HCT116 (cell line): ENCODE data around the gene PPIF. TPM values are rescaled to one million over a fixed set of nuclear protein-coding genes. Genes with fewer than 3 reads are reported as not detected.

Source experiments
- ATAC-seq: fragments of 200-7000 bp; cut with Tn5 transposase; 2 replicates; pipeline ENCODE4 v1.9.1; 2020; ENCODE audit warnings: mild to moderate bottlenecking, moderate library complexity
- BruUV-seq: library from RNA; stranded (reverse); fragments of 400-500 nt; replicated peaks from 2 replicates; lab custom pipeline; 2021; lab: Mats Ljungman, UMichigan
- CTCF ChIA-PET: fragments of 300-600 bp; sonication (Branson Sonifier 250); formaldehyde crosslinking; loops from one replicate; lab custom pipeline; 2021; ENCODE audit warnings: antibody characterized with exemption; lab: Charles Lee
- POLR2A ChIA-PET: fragments of 300-600, 350-600 bp; sonication (Branson Sonifier 250); formaldehyde crosslinking; loops from one replicate; lab custom pipeline; 2021; ENCODE audit warnings: antibody characterized with exemption; lab: Charles Lee
- RAD21 ChIA-PET, 2 experiments: fragments of 300-600 bp; sonication (Branson Sonifier 250); formaldehyde crosslinking; loops; one replicate each; lab custom pipeline; 2023; ENCODE audit warnings: low total read pairs in 2 of 2; ENCODE audit not compliant: uncharacterized antibody in 2 of 2, unreplicated experiment in 2 of 2, low non-redundant PET in 1 of 2; lab: Charles Lee
- DNase-seq: peaks from one replicate; pipeline ENCODE4 v3.0.0-alpha.2; 2010; ENCODE audit warnings: low read depth, low spot score
- H2AFZ ChIP-seq: fragments of 200-600 bp; shearing (Covaris generic), sonication (generic); 2 replicates; pipeline ENCODE4 v1.6.1; 2017; ENCODE audit warnings: low read depth, mixed run types, mixed read lengths, antibody characterized with exemption, low read length; ENCODE audit not compliant: poor library complexity, severe bottlenecking
- H3K27ac ChIP-seq: 2 replicates; pipeline ENCODE4 v1.5.1; 2012; ENCODE audit warnings: low read depth, low read length
- H3K27me3 ChIP-seq: fragments of 200-600 bp; sonication (generic); 2 replicates; pipeline ENCODE4 v1.6.1; 2016; ENCODE audit warnings: mixed run types, low read length, mixed read lengths; ENCODE audit not compliant: insufficient read depth
- H3K36me3 ChIP-seq, 2 experiments: fragments of 200-500 bp in 1 of 2; fragments of 200-600 bp in 1 of 2; sonication (Bioruptor generic) in 1 of 2; sonication (generic) in 1 of 2; 2 replicates each; pipeline versions ENCODE4 v1.5.1 to v1.6.1; 2014 to 2016; ENCODE audit warnings: low read length in 2 of 2, inconsistent platforms in 1 of 2, mixed read lengths in 1 of 2, mixed run types in 1 of 2; ENCODE audit not compliant: insufficient read depth in 2 of 2, control insufficient read depth in 1 of 2
- H3K4me1 ChIP-seq, 2 experiments: fragments of 200-600 bp in 1 of 2; sonication (generic) in 1 of 2; 2 replicates each; pipeline versions ENCODE4 v1.5.1 to v1.6.1; 2012 to 2017; ENCODE audit warnings: low read length in 2 of 2, inconsistent platforms in 1 of 2, mild to moderate bottlenecking in 1 of 2, mixed read lengths in 1 of 2, mixed run types in 1 of 2, moderate library complexity in 1 of 2; ENCODE audit not compliant: insufficient read depth in 2 of 2, control insufficient read depth in 1 of 2
- H3K4me2 ChIP-seq: fragments of 200-600 bp; sonication (generic); 2 replicates; pipeline ENCODE4 v1.6.1; 2017; ENCODE audit warnings: mixed run types, low read length, mixed read lengths
- H3K4me3 ChIP-seq, 2 experiments: fragments of 200-600 bp in 1 of 2; sonication (generic) in 1 of 2; replicated peaks in 1 of 2; 2 replicates each; pipeline ENCODE4 v1.5.1; 2011 to 2016; ENCODE audit warnings: low read length in 2 of 2, control low read depth in 1 of 2, low read depth in 1 of 2, mild to moderate bottlenecking in 1 of 2, mixed read lengths in 1 of 2, mixed run types in 1 of 2
- H3K79me2 ChIP-seq: fragments of 200-600 bp; sonication (generic); 2 replicates; pipeline ENCODE4 v1.6.1; 2017; ENCODE audit warnings: mild to moderate bottlenecking, mixed run types, low read length, moderate library complexity, mixed read lengths; ENCODE audit not compliant: insufficient read depth
- H3K9ac ChIP-seq: fragments of 200-600 bp; sonication (generic); 2 replicates; pipeline ENCODE4 v1.6.1; 2016; ENCODE audit warnings: low read length, mixed read lengths
- H3K9me2 ChIP-seq: fragments of 200-600 bp; sonication (generic), shearing (Covaris generic); 2 replicates; pipeline ENCODE4 v1.6.1; 2017; ENCODE audit warnings: mixed run types, mild to moderate bottlenecking, moderate library complexity; ENCODE audit not compliant: insufficient read depth
- H3K9me3 ChIP-seq, 2 experiments: fragments of 200-500 bp in 1 of 2; fragments of 200-600 bp in 1 of 2; sonication (Bioruptor generic) in 1 of 2; sonication (generic) in 1 of 2; 2 replicates each; pipeline ENCODE4 v1.6.1; 2014 to 2017; ENCODE audit warnings: low read length in 2 of 2, mixed read lengths in 2 of 2, inconsistent platforms in 1 of 2, low read depth in 1 of 2, mild to moderate bottlenecking in 1 of 2, mixed run types in 1 of 2, moderate library complexity in 1 of 2; ENCODE audit not compliant: control insufficient read depth in 1 of 2, insufficient read depth in 1 of 2
- H4K20me1 ChIP-seq: fragments of 200-600 bp; sonication (generic), shearing (Covaris generic); 2 replicates; pipeline ENCODE4 v1.6.1; 2017; ENCODE audit warnings: mixed run types, mild to moderate bottlenecking, moderate library complexity; ENCODE audit not compliant: insufficient read depth
- CBX3 ChIP-seq: IDR thresholded peaks from 2 replicates; pipeline ENCODE4 v1.6.1; 2012; ENCODE audit warnings: low read depth
- CTCF ChIP-seq, 3 experiments: fragments of 200-600 bp in 1 of 3; sonication (generic) in 1 of 3; IDR thresholded peaks in 2 of 3; conservative IDR thresholded peaks in 1 of 3; 2 replicates each; pipeline ENCODE4 v1.5.1; 2012 to 2017; ENCODE audit warnings: low read depth in 2 of 3, low read length in 2 of 3, antibody characterized with exemption in 1 of 3, borderline replicate concordance in 1 of 3, control low read depth in 1 of 3, mild to moderate bottlenecking in 1 of 3, mixed read lengths in 1 of 3, mixed run types in 1 of 3, moderate library complexity in 1 of 3; ENCODE audit not compliant: insufficient read depth in 1 of 3
- ELF1 ChIP-seq: IDR thresholded peaks from 2 replicates; pipeline ENCODE4 v1.6.1; 2012; ENCODE audit warnings: low read depth, borderline replicate concordance
- FOSL1 ChIP-seq: IDR thresholded peaks from 2 replicates; pipeline ENCODE4 v1.6.1; 2012; ENCODE audit warnings: low read depth
- JUND ChIP-seq: IDR thresholded peaks from 2 replicates; pipeline ENCODE4 v1.6.1; 2012
- MAX ChIP-seq: IDR thresholded peaks from 2 replicates; pipeline ENCODE4 v1.6.1; 2012
- POLR2A ChIP-seq: IDR thresholded peaks from 2 replicates; pipeline ENCODE4 v1.7.0; 2011; ENCODE audit warnings: borderline replicate concordance; ENCODE audit not compliant: insufficient read depth, insufficient read length; ENCODE audit errors: extremely low read depth
- RAD21 ChIP-seq: IDR thresholded peaks from 2 replicates; pipeline ENCODE4 v1.6.1; 2012; ENCODE audit warnings: low read depth, mild to moderate bottlenecking
- SP1 ChIP-seq: IDR thresholded peaks from 2 replicates; pipeline ENCODE4 v1.6.1; 2012; ENCODE audit warnings: low read depth
- TCF7L2 ChIP-seq: IDR thresholded peaks from 2 replicates; pipeline ENCODE4 v1.7.0; 2011; ENCODE audit warnings: borderline replicate concordance, inconsistent platforms; ENCODE audit not compliant: insufficient read depth, insufficient read length; ENCODE audit errors: extremely low read depth
- YY1 ChIP-seq: IDR thresholded peaks from 2 replicates; pipeline ENCODE4 v1.6.1; 2011; ENCODE audit warnings: low read length, low read depth, moderate library complexity, mild to moderate bottlenecking; ENCODE audit not compliant: insufficient replicate concordance; ENCODE audit errors: extremely low read depth
- ZFX ChIP-seq: fragments of 450-650 bp; IDR thresholded peaks from 2 replicates; pipeline ENCODE4 v1.6.1; 2017
- intact Hi-C: fragments of 100-400 bp; cut with micrococcal nuclease; formaldehyde crosslinking; loops from 2 replicates; pipeline ENCODE4 v1.10.0; 2022
- total RNA-seq: library from RNA; stranded (reverse); gene quantifications from one replicate; pipeline ENCODE4 v1.2.1, GENCODE V29; 2021; ENCODE audit not compliant: unreplicated experiment

Gene PPIF
- total RNA-seq, 1 experiment from 2014 or later, result 85.0 TPM

GRCh38 chr10:79390057-79390456 is 42.8 kb downstream of the PPIF start:
- Histone ChIP-seq H3K9me2 (no peaks in the 10 kb centered on the region), H3K9ac (no peak overlapping the region), H3K36me3 (no peaks in the 10 kb centered on the region), H3K79me2 (no peaks in the 10 kb centered on the region), H3K4me2 (no peak overlapping the region), H3K4me1 (no peaks in the 10 kb centered on the region), H3K27me3 (no peaks in the 10 kb centered on the region), H4K20me1 (no peaks in the 10 kb centered on the region), H3K27ac (no peak overlapping the region), H2AFZ (no peak overlapping the region), H3K9me3 (no peaks in the 10 kb centered on the region), H3K4me3 (no peak overlapping the region)
- no peak for TF ChIP-seq MAX
- TF ChIP-seq ZFX, result no peak
- DNase-seq (no peak), ATAC-seq (no peak)
- intact Hi-C loops, result no loop called here
- RAD21 ChIA-PET, result no interaction called here
- no TSS peak for BruUV-seq
- POLR2A ChIA-PET, result no interaction called here
- CTCF ChIA-PET, result no interaction called here

GRCh38 chr10:79390551-79391229 is 43.4 kb downstream of the PPIF start:
- intact Hi-C loops, result no loop called here
- ATAC-seq, result no peak
- no peak overlapping the region for H3K4me3 ChIP-seq
- BruUV-seq, result no TSS peak
- ChIA-PET POLR2A (no interaction called here), CTCF (no interaction called here), RAD21 (no interaction called here)
- TF ChIP-seq CTCF (IDR thresholded peaks at IDR 0.05 in 2 of 3, conservative IDR thresholded peaks at IDR 0.05 in 1 of 3; ENCODE audit: borderline replicate concordance in 1 of 3, insufficient read depth in 1 of 3, low read depth in 2 of 3, low read length in 2 of 3) (no peak), RAD21 (no peak), JUND (no peak), SP1 (no peak), YY1 (no peak), POLR2A (no peak), ELF1 (no peak), FOSL1 (no peak), TCF7L2 (no peak), CBX3 (no peak)
- no peak overlapping the region for H3K4me2 ChIP-seq
- no peak overlapping the region for H2AFZ ChIP-seq
- no peaks in the 10 kb centered on the region for H3K27me3 ChIP-seq
- no peaks in the 10 kb centered on the region for H3K9me3 ChIP-seq
- no peaks in the 10 kb centered on the region for H3K9me2 ChIP-seq
- no peak overlapping the region for H3K27ac ChIP-seq
- H4K20me1 ChIP-seq, result no peaks in the 10 kb centered on the region
- no peaks in the 10 kb centered on the region for H3K36me3 ChIP-seq
- no peaks in the 10 kb centered on the region for H3K79me2 ChIP-seq
- no peaks in the 10 kb centered on the region for H3K4me1 ChIP-seq
- no peak overlapping the region for H3K9ac ChIP-seq
- DNase-seq, result no peak
